B cell (primary cell): ENCODE measurements around the gene TAL1. TPM values are rescaled to one million over a fixed set of nuclear protein-coding genes. Genes with fewer than 3 reads are reported as not detected.

Experiments used
- ATAC-seq: fragments of 200-7000 bp; cut with Tn5 transposase; one replicate; pipeline ENCODE4 v1.10.0; 2021; ENCODE audit warnings: low read depth, mild to moderate bottlenecking, moderate number of reproducible peaks, moderate library complexity
- CTCF ChIA-PET: fragments of 350-600 bp; sonication (Branson Sonifier 250); formaldehyde crosslinking; loops from one replicate; lab custom pipeline; 2021; ENCODE audit warnings: antibody characterized with exemption, inconsistent platforms; lab: Charles Lee
- POLR2A ChIA-PET: fragments of 350-600 bp; sonication (Branson Sonifier 250); formaldehyde crosslinking; loops from one replicate; lab custom pipeline; 2021; ENCODE audit warnings: antibody characterized with exemption; lab: Charles Lee
- DNase-seq: peaks from one replicate; pipeline ENCODE4 v3.0.0; 2013
- H2AFZ ChIP-seq: 2 replicates; pipeline ENCODE4 v1.6.1; 2012; ENCODE audit warnings: mild to moderate bottlenecking, low read depth, low read length; ENCODE audit not compliant: insufficient read depth, poor library complexity, severe bottlenecking
- H3K27ac ChIP-seq, 2 donors: 1 replicate in 1 of 2; 2 replicates in 1 of 2; pipeline ENCODE4 v1.5.1; 2012 to 2013; ENCODE audit warnings: low read length in 2 of 2, mild to moderate bottlenecking in 2 of 2, moderate library complexity in 1 of 2
- H3K27me3 ChIP-seq, 4 experiments: fragments of 200-600 bp in 1 of 4; sonication (generic) in 1 of 4; replicated peaks in 1 of 4; 1 replicate in 2 of 4; 2 replicates in 2 of 4; pipeline versions ENCODE4 v1.6.1 to v1.7.0; 2013 to 2016; ENCODE audit warnings: low read length in 3 of 4, mild to moderate bottlenecking in 2 of 4, mixed read lengths in 1 of 4, moderate library complexity in 1 of 4; ENCODE audit not compliant: insufficient read depth in 4 of 4, control insufficient read depth in 3 of 4; ENCODE audit errors: control extremely low read depth in 1 of 4
- H3K36me3 ChIP-seq, 2 experiments: replicated peaks in 1 of 2; 1 replicate in 1 of 2; 2 replicates in 1 of 2; pipeline versions ENCODE4 v1.6.1 to v1.7.1; 2013; ENCODE audit warnings: low read length in 1 of 2; ENCODE audit not compliant: insufficient read depth in 2 of 2, control insufficient read depth in 1 of 2; ENCODE audit errors: control extremely low read depth in 1 of 2, extremely low read depth in 1 of 2
- H3K4me1 ChIP-seq, 2 donors: fragments of 200-600 bp in 1 of 2; sonication (generic) in 1 of 2; 1 replicate in 1 of 2; 2 replicates in 1 of 2; pipeline versions ENCODE4 v1.5.1 to v1.6.1; 2013 to 2017; ENCODE audit warnings: low read length in 2 of 2; ENCODE audit not compliant: control insufficient read depth in 2 of 2, insufficient read depth in 2 of 2
- H3K4me2 ChIP-seq: replicated peaks from 2 replicates; pipeline ENCODE3; 2012; ENCODE audit warnings: mild to moderate bottlenecking, low read depth, low read length; ENCODE audit not compliant: poor library complexity, severe bottlenecking
- H3K4me3 ChIP-seq, 5 experiments: fragments of 200-600 bp in 1 of 5; sonication (generic) in 1 of 5; 1 replicate in 3 of 5; 2 replicates in 2 of 5; pipeline versions ENCODE4 v1.5.1 to v1.7.0; 2011 to 2016; ENCODE audit warnings: low read length in 4 of 5, mild to moderate bottlenecking in 4 of 5, low read depth in 2 of 5, control low read depth in 1 of 5, moderate library complexity in 1 of 5; ENCODE audit not compliant: insufficient read depth in 1 of 5; ENCODE audit errors: control extremely low read depth in 1 of 5, extremely low read depth in 1 of 5
- H3K79me2 ChIP-seq: fragments of 200-600 bp; sonication (generic); one replicate; pipeline ENCODE4 v1.6.0; 2016; ENCODE audit warnings: low read length; ENCODE audit not compliant: control insufficient read depth, insufficient read depth
- H3K9ac ChIP-seq: fragments of 200-600 bp; sonication (generic); 2 replicates; pipeline ENCODE4 v1.6.1; 2017; ENCODE audit warnings: mild to moderate bottlenecking, low read length, moderate library complexity
- H3K9me3 ChIP-seq, 3 donors: one replicate each; pipeline versions ENCODE4 v1.6.1 to v1.7.1; 2013; ENCODE audit warnings: low read length in 2 of 3; ENCODE audit not compliant: control insufficient read depth in 2 of 3, insufficient read depth in 1 of 3; ENCODE audit errors: control extremely low read depth in 1 of 3
- H4K20me1 ChIP-seq: 2 replicates; pipeline ENCODE4 v1.6.0; 2012; ENCODE audit warnings: mild to moderate bottlenecking, low read length; ENCODE audit not compliant: insufficient read depth, control insufficient read depth, poor library complexity, severe bottlenecking
- H3K27ac Mint-ChIP-seq: one replicate; pipeline ENCODE4 v1.8.0; 2021; ENCODE audit warnings: mixed read lengths
- H3K27me3 Mint-ChIP-seq: one replicate; pipeline ENCODE4 v1.8.0; 2021; ENCODE audit warnings: mixed read lengths
- H3K4me1 Mint-ChIP-seq: one replicate; pipeline ENCODE4 v1.8.0; 2021; ENCODE audit warnings: mixed read lengths
- H3K4me3 Mint-ChIP-seq: one replicate; pipeline ENCODE4 v1.8.0; 2021; ENCODE audit warnings: mixed read lengths
- H3K9me3 Mint-ChIP-seq: one replicate; pipeline ENCODE4 v1.8.0; 2022; ENCODE audit warnings: mixed read lengths; ENCODE audit not compliant: insufficient read depth
- CTCF ChIP-seq: fragments of 200-600 bp; IDR thresholded peaks from one replicate; pipeline ENCODE4 v1.8.0; 2022; ENCODE audit warnings: antibody characterized with exemption, mild to moderate bottlenecking
- EZH2 ChIP-seq: IDR thresholded peaks from 2 replicates; pipeline ENCODE4 v1.6.1; 2012; ENCODE audit warnings: borderline replicate concordance, low read depth, mild to moderate bottlenecking, moderate library complexity, low read length; ENCODE audit not compliant: insufficient read depth, poor library complexity, severe bottlenecking
- WGBS: methylation state at CpG from one replicate; pipeline ENCODE4 v1.1.5; 2013; ENCODE audit warnings: missing lambda C conversion rate; ENCODE audit not compliant: insufficient coverage; 5-methylcytosine and 5-hydroxymethylcytosine counted together
- intact Hi-C: fragments of 100-400 bp; cut with micrococcal nuclease; formaldehyde crosslinking; loops from one replicate; pipeline ENCODE4 v1.10.0; 2022
- polyA plus RNA-seq: library from polyadenylated mRNA; depleted of rRNA; stranded (reverse); fragments of >200 nt; gene quantifications from 2 replicates; pipeline ENCODE4 v1.2.3, GENCODE V29; 2012
- total RNA-seq, 2 donors: library from RNA; stranded (reverse); fragments of 120-200 nt in 1 of 2; gene quantifications; 1 replicate in 1 of 2; 2 replicates in 1 of 2; pipeline versions ENCODE4 v1.2.3 to v1.2.4, GENCODE V29; 2013 to 2022

The TAL1 gene
- total and polyA plus RNA-seq, 2 donors (not counting 1 experiment from before 2014, with no cell fraction given), result not detected

GRCh38 chr1:47181095-47181954, 50.7 kb downstream of the TAL1 start:
- TF ChIP-seq EZH2 (no peak), CTCF (no peak)
- intact Hi-C loops, result no loop called here
- WGBS, result 55% methylated on average over 14 of the region's 18 CpGs

GRCh38 chr1:47180603-47181094, 51.4 kb downstream of the TAL1 start:
- no peak overlapping the region for H3K4me3 Mint-ChIP-seq
- no peaks in the 10 kb centered on the region for H4K20me1 ChIP-seq
- no peak overlapping the region for H3K4me3 ChIP-seq
- DNase-seq (no peak), ATAC-seq (no peak)
- intact Hi-C loops, result no loop called here
- H3K27ac Mint-ChIP-seq, result no peak overlapping the region
- peaks cover 0 to 7% (median 0%) of the 10 kb centered on the region in 3 donors for H3K9me3 ChIP-seq
- no peak overlapping the region for H3K27ac ChIP-seq
- H3K36me3 ChIP-seq, result no peaks in the 10 kb centered on the region
- WGBS, result 29% methylated on average over 1 of the region's 3 CpGs
- no peak overlapping the region for H3K4me2 ChIP-seq
- H3K9ac ChIP-seq, result no peak overlapping the region
- POLR2A ChIA-PET, result no interaction called here
- peaks cover 0 to 23% (median 7%) of the 10 kb centered on the region in 4 experiments for H3K27me3 ChIP-seq
- peaks cover 6 to 11% of the 10 kb centered on the region in 2 donors for H3K4me1 ChIP-seq
- H3K27me3 Mint-ChIP-seq, result peaks cover 45% of the 10 kb centered on the region
- H3K4me1 Mint-ChIP-seq, result peaks cover 8% of the 10 kb centered on the region
- H3K9me3 Mint-ChIP-seq, result no peaks in the 10 kb centered on the region
- H3K79me2 ChIP-seq, result no peaks in the 10 kb centered on the region
- no peak overlapping the region for H2AFZ ChIP-seq
- CTCF ChIA-PET, result no interaction called here
- TF ChIP-seq EZH2 (no peak), CTCF (no peak)

More at GRCh38 chr1:47181095-47181954, 50.7 kb downstream of the TAL1 start:
- no peaks in the 10 kb centered on the region for H3K79me2 ChIP-seq
- Mint-ChIP-seq H3K27me3 (peaks cover 39% of the 10 kb centered on the region), H3K9me3 (no peaks in the 10 kb centered on the region), H3K4me1 (peaks cover 8% of the 10 kb centered on the region), H3K27ac (no peak overlapping the region), H3K4me3 (no peak overlapping the region)
- H4K20me1 ChIP-seq, result no peaks in the 10 kb centered on the region
- H3K4me1 ChIP-seq, result peaks cover 6 to 11% of the 10 kb centered on the region in 2 donors
- no peak overlapping the region for H3K27ac ChIP-seq
- H3K4me2 ChIP-seq, result no peak overlapping the region
- no peak overlapping the region for H2AFZ ChIP-seq
- no peaks in the 10 kb centered on the region for H3K36me3 ChIP-seq
- H3K4me3 ChIP-seq, result no peak overlapping the region
- peaks cover 0 to 20% (median 4%) of the 10 kb centered on the region in 4 experiments for H3K27me3 ChIP-seq
- ChIA-PET CTCF (interaction anchor here (1.2 kb wide), 1 partner anchor 12 kb away, joined by 4 read pairs; no protein-coding TSS in a partner anchor), POLR2A (no interaction called here)
- no peak for DNase-seq
- ATAC-seq, result no peak
- H3K9me3 ChIP-seq, result peaks cover 0 to 7% (median 0%) of the 10 kb centered on the region in 3 donors
- H3K9ac ChIP-seq, result no peak overlapping the region
